SKM-1 treated with dmso at 0.1 percent for 144 hours (cell line): ENCODE measurements around the gene BAHCC1.
"Not testable (repeated sequence)": the region's sequence is repeated elsewhere in the genome, so short reads cannot be mapped to it uniquely, and the experiment has no call there.

Experiments used
- DNase-seq: peaks from one replicate; lab custom pipeline; 2025; ENCODE audit not compliant: unreplicated experiment; lab: John Stamatoyannopoulos, UW

The BAHCC1 gene

DNA sequence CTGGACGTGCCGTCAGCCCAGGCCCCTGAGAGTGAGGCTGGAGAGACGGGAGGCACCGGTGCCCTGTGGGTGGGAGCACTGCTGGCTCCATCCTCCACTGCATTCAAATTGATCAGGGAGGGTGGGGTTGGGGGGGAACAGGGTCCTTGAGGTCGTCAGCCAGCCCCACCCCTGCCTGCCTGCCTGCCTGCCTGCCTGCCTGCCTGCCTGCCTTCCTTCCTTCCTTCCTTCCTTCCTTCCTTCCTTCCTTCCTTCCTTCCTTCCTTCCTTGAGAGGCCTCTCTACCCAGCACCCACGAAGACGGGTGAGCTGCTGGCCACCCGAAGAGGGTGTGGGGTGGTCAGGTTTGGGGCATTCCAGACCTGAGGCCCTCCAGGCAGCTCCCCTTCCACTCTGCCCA is 16.0 kb downstream of the BAHCC1 start:
- no peak for DNase-seq

DNA sequence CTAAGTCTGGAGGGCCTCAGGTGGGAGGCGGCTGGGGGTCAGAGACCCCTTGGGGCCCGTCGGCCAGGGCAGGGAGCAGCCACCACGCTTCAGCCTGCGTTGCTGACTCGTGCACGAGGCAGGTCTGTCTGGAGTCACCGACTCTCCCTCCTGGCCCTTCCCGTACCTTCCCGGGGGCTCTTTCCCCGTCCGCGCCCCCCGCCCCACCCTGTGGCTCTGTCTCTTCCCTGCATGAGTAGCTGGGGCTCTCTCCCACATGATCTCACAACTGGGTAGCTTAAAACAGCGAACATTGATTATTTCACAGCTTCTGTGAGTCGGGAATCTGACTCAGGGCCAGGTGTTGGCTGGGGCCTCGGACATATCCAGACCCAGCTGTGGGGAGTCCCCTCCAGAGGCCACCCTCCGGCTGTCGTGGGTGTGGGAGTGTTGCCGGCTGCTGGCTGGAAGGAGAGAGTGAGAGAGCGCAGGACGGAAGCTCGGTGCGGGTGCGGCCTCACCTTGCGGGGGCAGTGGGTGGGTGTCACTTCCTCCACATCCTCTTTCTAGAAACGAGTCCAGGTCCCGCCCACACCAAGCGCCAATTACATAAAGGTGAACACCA is 17.3 kb downstream of the BAHCC1 start:
- DNase-seq: no peak

DNA sequence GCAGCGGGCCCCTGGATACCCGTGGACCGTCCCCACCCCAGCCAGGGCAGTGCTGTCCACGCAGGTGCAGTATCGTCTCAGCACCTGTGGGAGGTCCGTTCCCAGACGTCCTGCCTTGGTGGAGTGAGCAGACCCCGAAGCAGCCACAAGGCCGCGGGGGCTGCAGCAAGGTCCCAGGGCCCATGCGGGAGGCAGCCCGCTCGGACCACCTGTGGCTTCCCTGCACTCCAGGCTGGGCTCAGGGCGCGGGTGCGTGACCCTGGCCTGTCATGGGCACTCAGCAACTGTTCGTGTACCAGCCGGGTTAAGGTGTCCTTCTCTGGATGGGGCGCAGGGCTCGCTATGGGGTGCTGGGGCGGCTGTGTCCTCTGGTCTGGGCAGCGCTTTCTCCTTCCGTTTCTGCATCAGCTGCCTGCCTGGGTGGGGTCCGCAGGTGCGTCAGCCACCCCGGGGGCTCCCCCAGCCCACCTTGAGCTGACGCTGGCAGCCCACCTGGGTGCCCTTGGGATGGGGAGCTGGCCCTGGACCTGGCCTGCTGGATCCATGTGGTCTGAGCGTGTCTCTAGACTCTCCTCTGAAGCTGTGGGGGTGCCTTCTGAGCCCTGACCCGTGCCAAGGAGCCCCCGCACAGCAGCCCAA is 18.4 kb downstream of the BAHCC1 start:
- DNase-seq: no peak

DNA sequence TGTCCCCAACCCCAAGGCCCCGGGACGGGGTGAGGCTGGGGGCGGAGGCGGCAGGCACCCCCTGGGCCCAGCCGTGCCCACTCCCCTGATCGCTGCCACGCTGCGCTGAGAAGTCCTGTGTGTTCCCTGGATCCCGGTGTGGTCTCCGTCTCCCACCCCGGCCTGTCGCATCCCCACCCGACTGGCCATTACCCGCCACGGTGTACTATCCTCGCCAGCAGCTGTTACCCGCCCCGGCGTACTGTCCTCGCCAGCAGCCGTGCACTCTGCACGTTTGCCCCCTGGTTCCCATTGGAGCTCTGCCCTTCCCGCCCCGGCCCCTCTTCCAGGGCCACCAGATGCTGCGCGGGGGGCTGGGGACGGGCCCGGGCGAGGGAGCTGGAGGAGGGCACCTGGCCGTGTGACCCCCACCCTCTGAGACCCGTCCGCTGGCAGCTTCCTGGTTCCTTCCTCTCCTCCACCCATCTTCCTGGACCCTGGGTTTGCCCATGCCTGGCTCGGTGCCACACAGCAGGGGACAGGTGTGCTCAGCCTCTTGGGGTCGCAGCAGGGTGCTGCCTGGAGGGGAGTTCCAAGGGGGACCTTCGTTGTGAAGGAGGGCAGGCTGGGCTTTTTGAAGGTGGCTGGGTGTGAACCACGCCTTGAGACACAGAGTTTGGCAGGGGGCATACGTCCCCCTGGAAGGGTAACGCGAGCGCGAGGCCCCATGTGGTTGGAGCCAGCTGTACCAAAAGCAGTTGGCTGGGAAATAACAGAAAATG is 19.7 kb downstream of the BAHCC1 start:
- DNase-seq: no peak

DNA sequence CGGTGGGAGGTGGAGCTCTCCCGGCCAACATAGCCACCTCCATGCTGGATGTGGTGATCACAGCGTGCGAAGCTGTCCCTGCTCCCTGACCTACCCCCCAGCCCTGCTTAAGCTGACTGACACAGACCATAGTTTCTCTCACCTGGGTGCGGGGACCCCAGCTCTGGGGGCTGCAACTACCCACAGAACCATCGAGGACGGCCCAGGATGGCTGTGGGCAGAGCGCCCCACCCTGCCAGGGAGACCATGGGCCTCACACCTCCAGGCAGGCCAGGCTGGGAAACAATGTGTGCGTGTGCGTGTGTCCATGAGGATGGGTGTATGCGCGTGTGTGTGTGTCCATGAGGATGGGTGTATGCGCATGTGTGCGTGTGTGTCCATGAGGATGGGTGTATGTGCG is 20.4 kb downstream of the BAHCC1 start:
- no peak for DNase-seq

DNA sequence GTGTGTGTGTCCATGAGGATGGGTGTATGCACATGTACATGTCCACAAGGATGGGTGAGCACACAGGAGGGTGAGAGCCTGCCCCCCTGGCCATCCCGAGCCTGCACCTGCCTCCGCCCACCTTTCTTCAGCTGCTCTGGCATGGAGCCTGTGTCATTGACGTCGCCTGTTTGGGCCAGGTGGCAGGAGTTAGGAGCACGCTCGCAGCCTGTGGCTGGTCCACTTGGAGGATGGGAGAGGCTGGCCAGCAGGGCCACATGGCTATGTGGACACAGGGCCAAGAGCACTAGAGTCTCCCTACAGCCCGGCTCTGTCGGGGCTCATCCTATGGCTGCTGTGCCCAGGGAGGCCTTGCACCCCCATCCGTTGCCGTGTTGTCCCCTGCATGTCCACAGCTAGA is 21.4 kb downstream of the BAHCC1 start:
- DNase-seq: no peak

DNA sequence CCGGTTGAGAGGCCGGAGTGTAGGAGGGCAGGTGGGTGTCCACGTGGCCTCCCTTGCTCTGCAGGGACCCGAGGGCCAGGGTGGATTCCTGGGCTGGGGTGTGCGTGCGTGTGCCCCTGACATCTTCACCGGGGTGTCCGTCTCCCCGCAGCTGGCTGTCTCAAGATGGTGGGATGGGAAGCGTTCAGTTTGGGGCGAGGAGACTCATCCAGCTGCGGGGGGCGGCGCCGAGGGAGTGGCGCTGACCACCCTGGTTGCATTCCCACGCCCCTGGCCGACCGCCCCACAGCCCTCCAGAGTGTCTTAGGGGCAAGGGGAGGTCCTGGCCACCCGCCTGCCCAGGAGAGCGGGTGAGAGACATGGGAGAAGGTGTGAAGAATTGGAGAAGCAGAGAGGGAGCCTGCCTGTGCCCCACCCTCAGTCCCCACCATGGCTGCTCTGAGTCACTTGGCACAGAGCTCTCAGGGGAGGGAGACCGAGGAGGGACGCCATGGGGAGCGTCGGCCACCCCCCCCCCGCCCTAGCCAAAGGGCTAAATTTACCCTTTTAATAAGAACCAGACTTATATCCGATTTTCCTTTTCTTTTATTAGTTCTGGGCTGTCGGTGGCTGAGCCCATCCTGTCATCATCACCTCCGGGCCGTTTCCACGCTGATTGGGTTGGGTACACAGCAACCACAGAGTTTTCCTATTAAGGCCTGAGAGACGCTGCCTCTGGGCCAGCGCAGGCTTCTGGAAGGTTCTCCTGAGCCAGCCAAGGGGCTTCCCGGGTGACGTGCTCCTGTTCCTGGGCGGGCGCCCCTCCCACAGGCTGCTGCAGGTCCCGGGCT is 22.0 kb downstream of the BAHCC1 start:
- no peak for DNase-seq

DNA sequence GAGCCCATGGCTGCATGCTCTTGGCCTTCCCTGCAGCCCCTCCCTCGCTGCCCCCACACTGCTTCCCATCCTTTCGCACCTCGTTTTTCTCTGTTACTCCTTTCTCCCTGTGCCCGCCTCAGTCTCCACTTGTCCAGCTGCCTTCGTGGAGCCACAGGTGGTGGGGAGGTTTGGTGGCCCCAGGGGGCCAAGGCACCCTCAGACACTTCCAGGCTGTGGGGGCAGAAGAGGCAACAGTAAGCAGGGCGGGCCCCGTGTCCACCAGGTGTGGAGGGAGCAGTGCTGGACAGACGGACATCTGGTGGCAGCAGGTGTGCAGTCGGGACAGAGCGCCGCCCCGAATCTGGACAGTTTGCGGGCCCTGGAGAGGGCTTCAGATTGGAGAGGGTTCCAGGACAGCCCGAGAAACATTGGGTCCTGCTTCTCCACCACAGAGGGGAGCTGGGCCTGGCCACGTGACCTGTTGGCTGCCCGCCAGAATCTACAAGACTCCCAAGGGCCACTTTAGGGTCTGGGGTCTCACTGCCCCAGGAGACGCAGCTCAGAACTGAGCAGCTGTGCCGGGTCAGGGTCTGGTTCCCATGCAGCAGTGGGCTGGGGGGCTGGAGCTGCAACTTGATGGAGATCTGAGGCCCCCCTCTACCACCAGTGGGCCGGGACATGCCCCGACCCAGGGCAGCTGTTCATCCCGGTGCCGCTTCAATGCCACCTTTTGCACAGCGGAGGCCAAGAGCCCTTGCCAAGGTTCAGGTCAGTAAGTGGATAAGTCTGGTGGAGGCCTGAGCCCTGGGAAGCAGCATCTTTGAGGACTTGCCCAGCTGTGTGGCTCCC is 22.8 kb downstream of the BAHCC1 start:
- no peak for DNase-seq

DNA sequence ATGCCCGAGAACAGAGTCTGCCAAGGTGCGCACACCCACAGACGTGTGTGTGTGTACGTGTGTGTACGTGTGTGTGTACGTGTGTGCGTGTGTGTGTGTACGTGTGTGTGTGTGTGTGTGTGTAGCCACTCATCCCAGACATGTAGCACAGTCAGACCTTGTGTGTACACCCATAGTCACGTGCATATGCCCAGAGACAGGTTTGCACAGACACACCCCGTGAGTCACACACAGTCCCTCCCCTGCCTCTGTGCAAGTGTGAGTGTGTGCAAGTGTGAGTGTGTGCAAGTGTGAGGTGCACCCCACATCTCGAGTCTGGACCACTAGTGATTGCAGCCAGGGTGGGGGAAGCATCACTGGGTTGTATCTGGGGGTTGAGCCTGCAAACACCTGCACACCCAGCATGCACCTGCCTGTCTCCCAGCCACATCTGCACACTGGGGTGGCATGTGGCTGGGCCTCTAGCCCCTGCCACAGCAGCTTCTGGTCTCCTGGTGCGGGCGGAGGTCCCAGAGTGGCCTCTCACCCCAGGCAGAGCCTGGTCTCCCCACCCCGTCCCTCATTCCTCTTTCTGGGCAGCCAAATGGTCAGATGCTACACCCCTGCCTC is 23.6 kb downstream of the BAHCC1 start:
- no peak for DNase-seq

DNA sequence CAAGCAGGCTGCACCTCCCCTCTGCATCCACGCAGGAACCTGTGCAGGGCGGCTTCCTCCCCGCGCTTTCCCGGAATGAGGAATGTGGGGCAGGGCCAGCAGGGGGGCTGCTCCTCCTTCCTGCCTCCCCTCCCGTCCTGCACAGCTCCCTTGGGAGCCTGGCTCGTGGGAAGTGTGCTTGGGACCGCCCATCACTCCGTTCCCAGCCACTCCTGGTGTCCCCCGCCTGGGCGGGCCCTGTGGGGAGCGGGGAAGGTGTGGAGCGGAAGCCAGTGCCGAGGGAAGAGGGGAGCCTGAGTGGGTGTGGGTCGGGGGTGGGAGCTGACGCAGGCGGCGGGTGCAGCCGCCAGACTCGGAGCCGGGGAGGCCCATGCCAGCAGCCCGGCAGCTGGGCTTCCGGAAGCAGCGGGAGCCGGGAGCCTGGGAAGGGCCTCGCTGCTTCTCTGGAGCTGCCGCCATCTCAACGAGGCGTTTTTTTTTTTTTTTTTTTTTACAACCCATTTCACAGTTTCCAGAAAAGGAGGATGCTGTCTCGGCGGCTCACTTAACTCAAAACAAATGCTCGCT is 24.1 kb downstream of the BAHCC1 start:
- no peak for DNase-seq

DNA sequence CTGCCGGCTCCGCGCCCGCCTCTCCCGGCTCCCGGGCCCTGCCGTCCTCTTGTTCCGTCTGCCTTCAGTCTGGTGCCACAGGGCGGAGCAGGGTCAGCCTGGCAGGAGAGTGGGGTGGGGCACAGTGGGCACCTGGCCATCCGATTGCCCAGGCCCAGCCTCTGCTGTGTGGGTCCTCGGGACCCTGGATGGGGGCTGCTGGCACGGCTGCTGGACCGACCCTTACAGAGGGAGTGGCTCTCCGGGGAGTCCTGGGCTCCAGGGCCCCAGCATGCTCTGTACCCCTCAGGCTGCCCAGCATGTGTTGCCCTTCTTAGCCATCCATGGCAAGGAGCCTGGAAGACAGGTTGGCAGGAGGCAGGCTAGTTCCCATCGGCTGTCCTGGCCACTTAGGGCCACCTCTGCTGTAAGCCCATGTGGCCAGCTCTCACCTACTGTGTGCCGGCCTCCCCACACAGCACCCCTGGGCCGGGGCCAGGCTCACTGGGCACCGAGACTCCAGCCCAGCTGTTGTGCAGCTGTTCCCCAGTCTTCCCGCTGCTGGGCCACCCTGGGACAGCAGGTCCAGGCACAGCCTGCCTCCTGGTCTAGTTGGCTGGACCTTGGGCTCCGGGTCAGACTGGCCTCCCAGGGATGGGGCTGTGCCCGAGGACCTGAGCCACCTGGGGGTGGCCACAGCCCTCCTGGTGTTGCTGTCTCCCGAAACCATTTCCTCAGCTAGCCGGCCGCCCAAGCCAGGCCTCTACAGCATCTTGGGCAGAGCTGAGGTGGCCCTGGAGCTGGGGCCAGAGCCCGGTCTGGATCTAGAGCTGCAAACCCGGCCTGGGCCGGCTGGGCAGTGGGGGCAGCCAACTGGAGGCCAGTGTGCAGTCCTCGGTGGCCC is 24.9 kb downstream of the BAHCC1 start:
- DNase-seq: no peak

DNA sequence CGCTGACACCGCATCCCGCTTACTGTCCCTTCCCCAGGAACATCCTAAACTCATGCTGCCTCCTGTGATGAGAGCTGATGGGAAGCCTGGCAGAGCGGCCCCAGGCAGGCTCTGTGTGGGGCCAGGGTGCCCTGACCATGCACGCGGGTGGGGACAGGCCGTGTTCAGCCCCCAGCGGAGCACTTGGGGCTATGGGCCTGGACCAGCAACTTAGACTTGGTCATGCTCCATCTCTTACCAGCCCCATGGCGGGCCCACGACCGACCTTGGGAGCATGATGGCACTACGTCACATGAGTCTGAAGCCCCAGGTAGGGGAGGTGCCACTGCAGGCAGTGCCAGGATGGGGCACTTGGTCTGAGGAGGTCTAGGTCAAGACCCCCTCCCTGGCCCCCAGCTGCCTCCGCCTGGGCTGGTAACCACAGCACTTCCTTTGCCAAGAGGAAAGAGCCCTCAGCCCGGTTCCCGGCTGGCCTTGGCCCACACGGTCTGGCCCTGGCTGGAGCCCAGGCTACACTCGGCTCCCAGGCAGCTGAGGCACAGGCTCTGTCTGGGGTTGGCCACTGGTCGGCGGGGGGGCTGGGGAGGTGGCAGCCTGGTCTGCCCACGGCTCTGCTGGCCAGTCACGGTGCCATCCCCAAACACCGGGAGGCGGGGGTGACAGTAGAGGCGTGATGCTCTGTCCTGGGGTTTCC is 25.7 kb downstream of the BAHCC1 start:
- no peak for DNase-seq

DNA sequence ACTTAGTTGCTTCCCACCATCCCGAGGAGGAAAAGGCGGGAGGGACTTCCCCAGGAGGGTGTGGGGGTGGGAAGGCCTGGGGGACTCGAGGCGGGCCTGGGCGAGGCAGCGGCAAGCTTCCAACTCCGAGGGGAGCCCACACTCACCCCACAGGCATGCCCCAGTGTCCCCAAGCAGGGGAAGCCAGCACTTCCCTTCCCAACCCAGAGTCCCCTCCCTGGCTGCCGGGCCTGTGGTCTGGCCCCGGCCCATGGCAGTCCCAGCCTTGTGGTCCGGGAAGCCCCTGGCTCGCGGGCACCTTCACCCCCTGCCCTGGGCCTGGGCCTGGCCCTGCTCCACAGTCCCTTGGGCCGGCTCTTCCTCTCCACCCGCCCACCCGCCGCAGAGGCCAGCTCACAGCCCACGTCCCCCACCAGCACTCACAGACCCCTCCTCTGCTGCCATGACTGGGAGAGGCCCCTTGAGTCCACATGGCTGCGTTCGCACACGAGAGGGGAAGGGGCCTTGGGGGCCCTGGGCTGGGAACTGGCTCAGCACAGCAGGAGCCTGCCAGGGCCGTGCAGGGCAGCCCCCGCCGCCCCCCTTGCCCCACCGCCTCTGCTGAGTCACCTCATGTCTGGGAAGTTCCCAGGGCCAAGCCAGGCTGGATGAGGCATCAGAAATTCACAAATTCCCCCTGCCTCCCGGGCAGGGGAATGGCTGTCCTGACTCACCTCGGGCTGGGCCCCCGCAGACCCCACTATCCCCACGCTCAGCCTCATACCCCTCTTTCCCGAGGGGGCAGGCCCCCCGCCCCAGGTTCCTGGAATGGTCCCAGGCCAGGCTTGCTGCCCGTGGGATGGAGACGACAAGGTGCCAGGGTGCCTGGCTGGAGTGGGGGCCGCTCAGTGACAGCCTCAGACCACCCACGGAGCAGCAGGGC is 27.8 kb downstream of the BAHCC1 start:
- no peak for DNase-seq

DNA sequence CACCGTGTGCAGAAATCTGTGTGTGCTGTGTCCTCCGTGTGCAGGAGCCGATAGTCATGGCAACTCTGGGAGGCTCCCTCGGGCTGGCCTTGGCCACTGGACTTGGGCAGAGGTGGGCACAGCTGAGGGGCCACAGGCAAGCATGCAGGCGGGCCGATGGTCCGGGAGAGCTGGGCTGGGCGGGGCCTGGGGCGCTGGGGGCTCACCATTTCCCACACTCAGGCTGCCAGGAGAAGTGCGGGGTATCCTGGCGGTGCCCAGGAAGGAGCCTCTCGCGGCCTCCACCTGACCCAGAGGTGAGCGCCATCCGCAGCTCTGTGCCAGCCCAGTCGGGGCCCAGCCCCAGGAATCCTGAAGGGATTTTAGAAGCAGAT is 28.4 kb downstream of the BAHCC1 start:
- no peak for DNase-seq

DNA sequence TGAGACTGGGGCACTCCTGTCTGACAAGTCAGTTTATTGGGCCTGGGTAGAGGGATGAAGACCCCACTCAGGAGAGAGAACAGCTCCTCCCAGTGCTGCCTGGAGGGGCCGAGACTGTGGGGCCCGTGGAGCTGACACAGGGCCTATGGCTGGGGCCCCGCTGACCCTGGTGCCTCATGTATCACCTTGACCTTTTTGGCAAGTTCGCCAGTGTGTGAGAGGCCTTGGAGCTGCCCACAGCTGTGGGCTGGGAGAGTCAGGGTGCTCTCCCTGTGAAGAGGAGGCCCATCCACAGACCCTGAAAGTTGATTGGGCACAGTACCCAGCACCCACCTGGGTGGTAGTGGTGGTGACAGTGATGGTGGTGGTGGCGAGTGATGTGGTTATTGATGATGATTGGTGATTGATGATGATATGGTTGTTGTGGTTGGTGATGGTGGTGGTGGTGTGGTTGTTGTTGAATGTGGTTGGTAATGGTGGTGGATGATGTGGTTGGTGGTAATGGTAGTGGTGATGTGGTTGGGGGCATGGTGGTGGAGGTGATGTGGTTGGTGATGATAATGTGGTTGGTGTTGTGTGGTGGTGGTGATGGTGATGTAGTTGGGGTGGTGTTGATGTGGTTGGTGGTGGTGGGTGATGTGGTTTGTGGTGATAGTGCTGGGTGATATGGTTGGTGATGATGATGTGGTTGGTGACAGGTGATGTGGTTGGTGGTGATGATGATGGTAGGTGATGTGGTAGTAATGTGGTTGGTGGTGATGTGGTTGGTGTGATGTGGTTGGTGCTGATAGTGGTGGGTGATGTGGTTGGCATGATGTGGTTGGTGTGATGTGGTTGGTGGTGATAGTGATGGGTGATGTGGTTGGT is 29.1 kb downstream of the BAHCC1 start:
- DNase-seq: no peak

DNA sequence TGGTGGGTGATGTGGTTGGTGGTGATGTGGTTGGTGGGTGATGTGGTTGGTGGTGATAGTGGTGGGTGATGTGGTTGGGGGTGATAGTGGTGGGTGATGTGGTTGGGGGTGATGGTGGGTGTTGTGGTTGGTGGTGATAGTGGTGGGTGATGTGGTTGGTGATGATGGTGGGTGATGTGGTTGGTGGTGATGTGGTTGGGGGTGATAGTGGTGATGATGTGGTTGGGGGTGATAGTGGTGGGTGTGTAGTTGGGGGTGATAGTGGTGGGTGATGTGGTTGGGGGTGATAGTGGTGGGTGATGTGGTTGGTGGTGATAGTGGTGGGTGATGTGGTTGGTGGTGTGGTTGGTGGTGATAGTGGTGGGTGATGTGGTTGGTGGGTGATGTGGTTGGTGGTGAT is 29.8 kb downstream of the BAHCC1 start:
- not testable (repeated sequence) for DNase-seq
